ENCODE results near the gene SMTN.

GRCh38 chr22:31139866-31140716 lies 59.0 kb downstream of the SMTN start, which contains the start of gene PLA2G3:
- no peak for TF ChIP-seq CTCF (IDR thresholded peaks at IDR 0.05)
- no peak for TF ChIP-seq POLR2A (IDR thresholded peaks at IDR 0.05)

Measured in body of pancreas (tissue), 4 donors.